ENCODE measurements around the gene ARFGAP1. TPM values are rescaled to one million over a fixed set of nuclear protein-coding genes. Genes with fewer than 3 reads are reported as not detected.

The ARFGAP1 gene
- polyA plus RNA-seq, 10 donors: 46.5 to 107 (median 68.9) TPM

DNA sequence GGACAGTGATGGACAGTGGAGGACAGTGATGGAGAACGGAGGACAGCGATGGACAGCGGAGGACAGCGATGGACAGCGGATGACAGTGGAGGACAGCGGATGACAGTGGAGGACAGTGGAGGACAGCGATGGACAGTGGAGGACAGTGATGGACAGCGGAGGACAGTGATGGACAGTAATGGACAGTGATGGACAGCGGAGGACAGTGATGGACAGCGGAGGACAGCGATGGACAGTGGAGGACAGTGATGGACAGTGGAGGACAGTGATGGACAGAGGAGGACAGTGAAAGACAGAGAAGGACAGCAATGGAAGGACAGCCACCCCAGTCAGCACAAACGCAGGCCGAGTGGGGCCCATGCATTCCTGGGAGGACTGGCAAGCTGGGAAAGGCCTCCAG lies 15.0 kb upstream of the ARFGAP1 start:
- no peak for DNase-seq

DNA sequence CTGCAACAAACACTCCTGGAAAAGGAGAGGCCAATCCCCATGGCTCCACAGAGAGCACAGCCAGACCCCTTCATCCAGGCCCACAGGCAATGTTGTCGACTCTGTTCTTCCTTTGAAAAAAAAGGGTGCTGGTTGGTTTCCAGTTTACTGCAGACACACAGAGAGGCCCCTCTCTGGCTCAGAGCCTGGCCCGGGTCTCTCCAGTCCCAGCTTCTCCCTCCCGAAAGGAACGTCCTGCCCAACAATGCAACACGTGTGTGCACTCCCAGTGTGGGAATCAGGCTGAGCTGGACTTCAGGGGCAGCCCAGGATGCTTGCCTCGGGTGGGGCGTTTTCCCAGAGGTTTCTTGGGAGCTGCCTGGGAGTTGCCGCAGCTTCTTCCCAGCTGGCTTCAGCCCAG lies 13.8 kb upstream of the ARFGAP1 start:
- peak in 2 of 3 donors; percentile 71 to 90 for DNase-seq

DNA sequence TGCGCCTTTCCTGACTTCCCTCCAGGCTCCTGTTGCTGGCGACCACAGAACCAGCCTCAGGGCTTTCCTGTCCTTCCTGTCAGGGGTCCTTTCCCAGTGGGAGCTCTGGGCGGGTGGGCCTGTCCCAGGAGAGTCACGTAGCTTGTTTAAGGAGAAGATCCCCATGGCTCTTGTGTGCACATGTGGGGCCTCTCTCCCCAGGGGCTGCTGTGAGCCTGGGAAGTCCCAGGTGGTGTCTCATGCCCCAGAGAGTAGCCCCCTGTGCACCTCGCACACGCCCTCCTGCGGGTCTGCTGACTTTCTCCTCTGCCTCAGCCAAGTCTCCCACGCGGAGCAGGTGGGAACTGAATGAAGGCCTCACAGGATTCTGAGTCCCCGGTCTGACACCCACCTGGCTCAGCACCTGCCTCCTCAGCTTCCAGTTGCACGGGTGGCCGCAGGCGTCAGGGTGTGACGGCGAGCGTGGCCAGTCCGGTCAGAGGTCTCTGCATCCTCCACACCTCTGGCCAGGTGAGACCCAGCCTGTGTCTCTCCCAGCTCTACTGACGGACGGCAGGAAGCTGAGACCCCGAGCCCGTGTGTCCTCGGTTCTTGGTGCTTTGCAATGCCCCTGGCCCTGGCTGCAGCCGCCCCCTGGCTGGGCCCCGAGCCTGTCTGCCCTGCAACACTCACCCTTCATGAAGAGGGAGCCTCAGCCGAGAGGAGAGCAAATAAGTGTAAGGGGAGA lies 12.7 kb upstream of the ARFGAP1 start:
- DNase-seq: no peak

DNA sequence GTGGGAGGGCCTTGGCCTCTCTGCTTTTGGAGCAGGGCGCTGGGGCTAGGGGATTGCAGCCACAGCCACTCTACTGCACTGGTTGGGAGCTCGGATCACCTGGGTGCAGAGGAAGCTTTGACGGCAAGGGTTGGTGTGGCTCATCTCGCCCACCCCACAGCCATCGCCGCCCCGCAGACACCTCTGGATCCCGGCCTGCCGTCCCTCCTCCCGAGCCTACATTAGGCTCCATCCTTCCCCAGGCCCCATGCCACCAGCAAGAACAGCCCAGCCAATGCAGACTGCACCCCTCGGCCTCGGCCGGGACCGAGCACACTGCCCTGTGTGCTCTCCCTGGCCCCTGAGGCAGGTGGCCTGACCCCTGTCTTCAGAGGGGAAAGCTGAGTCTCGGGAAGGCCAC lies 12.1 kb upstream of the ARFGAP1 start:
- DNase-seq: no peak

- DNase-seq: peak in 1 of 3 donors; percentile 69
Observed at GRCh38 chr20:63261060-63261794, 11.4 kb upstream of the ARFGAP1 start.

DNA sequence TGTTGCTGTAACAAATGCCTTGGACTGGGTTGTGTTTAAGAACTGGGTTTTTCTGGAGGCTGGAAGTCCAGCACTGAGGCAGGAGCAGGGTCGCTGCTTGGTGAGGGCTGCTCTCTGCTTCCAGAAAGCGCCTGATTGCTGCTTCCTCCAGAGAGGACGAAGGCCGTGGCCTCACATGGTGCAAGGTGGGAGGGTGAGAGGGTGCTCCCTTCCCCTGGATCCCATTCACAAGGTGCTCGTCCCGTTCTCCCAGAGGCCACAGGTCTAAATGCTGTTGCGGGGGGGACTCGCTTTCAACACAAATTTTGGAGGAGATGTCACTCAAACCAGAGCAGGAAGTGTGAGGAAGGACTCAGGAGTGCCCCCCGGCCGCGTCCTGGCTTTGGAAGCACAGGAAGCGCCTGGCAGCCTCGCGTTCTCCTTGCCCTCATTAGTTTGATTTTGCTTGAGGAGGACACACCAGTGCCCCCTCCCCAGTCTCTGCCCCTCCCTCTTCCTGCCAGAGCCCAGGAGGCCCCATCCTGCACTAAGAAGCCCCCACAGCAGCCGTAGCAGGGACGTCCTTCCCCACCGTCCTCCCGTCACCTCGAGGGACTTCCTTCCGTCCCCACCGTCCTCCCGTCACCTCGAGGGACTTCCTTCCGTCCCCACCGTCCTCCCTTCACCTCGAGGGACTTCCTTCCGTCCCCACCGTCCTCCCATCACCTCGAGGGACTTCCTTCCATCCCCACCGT lies 10.7 kb upstream of the ARFGAP1 start:
- no peak for DNase-seq

GRCh38 chr20:63262836-63263235 lies 9.8 kb upstream of the ARFGAP1 start:
- no peak for DNase-seq

- DNase-seq: no peak
Observed at GRCh38 chr20:63264000-63264399, 8.6 kb upstream of the ARFGAP1 start.

GRCh38 chr20:63264519-63264918 lies 8.1 kb upstream of the ARFGAP1 start:
- peak in 1 of 3 donors; percentile 71 for DNase-seq

DNA sequence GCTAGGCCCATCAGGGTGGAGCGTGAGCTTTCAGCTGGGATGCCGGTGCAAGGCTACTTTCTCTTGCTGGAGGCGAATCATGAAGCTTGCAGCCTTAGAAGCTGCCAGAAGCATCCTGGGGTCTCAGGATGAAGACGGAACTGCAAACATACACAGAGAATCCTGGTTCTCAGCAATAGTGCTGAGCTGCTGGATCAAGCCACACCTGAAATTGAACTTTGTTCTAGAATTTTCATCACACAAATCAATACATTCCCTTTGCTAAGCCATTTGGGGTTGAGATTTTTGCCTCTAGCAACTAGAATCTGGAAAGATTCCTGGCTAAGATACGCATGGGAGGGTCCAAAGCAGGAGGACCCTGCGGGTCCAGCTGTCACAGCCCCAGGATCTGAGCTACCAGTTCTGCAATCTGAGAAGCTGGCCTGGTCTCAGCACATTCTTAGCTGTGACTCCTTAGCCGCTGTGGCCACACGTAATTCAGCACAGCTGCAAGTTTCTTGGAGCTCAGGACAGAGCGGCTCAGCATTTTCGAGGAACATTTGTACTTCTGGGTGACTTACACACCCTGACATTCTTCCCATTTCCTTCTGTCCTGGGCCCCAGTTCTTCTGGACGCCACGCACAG lies 6.6 kb upstream of the ARFGAP1 start:
- DNase-seq: peak; percentile 70 to 89 (median 80)

DNA sequence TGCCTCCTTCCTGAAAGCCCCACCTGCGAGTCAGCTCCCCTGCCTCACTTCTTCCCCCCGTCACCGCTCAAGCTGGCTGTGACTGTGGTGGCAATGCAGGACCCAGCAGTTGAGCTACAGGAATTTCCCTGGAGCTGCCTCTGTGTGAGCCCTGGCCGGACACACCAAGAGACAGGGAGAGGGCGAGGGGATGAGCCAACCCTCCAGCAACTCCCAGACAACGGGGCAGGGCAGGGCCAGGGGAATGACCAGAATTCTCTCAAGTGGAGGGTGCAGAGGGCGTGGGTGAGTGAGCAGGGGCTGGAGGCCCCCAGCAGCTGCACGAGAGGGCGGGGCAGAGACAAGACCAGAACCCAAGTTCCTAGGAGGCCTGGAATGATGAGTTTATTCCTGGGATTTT lies 4.9 kb upstream of the ARFGAP1 start:
- no peak for DNase-seq

- DNase-seq: no peak
Observed at GRCh38 chr20:63268256-63268655, 4.4 kb upstream of the ARFGAP1 start.

- DNase-seq: no peak
Observed at GRCh38 chr20:63268671-63269439, 3.8 kb upstream of the ARFGAP1 start.

DNA sequence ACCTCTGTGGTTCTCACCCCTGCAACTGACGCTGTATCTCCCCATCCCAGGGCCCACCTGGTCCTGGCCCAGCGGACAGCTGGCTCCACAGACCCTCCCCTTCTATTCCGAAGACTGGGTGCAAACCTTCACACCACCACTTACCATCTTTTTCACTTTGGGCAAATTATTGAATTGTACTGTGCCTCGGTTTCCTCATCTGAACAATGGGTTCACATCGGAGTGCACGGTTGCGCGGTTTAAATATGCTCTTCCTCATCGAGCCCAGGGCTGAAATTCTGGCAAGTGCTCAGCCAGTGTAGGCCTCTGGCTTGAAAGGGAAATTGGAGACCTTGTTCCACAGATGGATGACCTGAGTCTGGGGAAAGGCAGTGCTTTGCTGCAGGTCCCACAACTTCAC lies 2.9 kb upstream of the ARFGAP1 start:
- no peak for DNase-seq

DNA sequence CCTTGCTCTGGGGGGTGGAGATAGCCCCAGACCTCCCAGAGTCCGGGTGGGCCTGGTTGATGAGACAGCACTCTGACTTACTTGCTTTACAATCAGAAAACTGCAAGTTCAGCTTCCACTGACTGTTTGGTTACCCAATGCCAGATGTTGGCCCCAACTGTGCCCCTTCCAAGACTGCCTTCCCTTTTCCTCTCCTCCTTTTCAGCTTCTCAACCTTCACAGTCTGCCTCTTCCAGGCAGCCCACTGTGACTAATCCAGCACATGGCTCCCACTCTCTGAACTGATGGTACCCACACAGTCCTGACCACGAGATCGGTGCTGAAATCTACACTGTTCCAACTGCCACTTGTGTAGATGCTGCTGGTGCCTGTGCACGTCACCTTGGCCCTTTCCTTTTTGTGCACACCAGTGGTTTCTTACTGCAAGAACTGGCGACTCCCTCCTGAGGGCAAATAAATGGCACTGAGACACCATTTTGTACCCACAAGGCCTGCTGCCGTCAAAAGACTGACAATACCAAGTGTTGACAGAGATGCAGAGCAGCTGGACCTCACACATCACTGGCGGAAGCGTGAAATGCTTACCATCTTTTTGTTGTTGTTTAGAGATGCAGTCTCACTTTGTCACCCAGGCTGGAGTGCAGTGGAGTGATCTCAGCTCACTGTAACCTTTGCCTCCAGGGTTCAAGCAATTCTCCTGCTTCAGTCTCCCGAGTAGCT lies 1.8 kb upstream of the ARFGAP1 start:
- no peak for DNase-seq

DNA sequence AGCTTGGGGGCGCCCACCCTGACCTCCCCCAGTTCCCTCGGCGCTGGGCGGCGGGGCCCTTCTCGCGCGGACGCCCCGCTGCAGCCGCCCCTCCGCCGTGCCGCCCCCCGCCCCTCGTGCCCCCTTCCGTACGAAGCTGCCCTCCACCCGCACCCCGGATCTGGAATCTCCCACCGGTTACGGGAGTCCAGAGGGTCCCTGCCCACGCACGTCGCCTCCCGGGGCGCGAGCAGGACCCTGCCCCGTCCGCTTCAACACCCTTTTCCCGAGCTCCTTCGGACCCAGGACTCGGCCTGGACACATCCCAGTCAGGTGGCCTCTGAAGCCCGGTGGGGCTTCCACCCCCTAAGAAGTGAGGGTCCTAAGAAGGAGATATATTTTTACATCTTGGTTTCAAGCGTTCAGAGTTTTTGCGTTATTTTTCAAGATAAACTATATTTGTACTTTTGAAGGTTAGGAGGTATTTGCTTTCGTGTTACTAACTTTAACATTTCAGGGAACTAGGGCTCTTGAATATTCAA lies 506 bp downstream of the ARFGAP1 start:
- no peak for DNase-seq

DNA sequence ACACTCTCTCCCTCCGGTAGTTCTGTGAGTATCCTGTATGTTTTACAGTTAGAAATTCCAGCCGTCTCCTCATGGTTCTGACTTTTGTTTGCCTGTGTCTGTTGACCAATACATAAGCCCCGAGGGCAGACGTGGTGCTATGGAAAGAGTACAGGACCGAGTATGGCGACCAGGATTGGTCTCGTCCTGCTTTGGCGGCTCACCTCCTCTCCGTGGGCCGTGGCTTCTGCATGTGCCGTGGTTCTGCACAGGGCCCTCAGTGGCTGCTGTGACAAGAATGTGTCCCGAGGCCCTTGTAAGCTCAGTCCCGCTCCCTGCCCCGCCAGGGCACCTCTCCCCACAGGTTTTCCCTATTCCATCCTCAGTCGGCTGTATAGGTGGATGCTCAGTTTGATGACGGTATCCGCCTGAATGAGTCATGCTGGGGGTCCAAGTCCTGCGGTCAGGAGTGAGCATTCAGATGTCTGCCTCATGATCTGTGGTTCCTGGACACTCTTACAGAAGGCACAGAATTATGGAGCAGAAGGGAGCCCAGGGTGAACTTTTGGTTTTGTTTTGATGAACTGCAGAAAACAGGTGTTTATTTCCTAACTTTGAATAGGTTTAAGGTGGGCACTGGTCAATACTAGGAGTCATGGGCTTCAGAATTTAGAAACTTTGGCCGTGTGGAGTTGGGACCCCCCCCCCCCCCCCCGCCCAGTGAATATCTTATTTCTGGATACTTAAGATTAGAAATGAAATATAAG lies 1.2 kb downstream of the ARFGAP1 start:
- DNase-seq: peak in 1 of 3 donors; percentile 45

GRCh38 chr20:63274381-63275228 lies 2.0 kb downstream of the ARFGAP1 start:
- no peak for DNase-seq

DNA sequence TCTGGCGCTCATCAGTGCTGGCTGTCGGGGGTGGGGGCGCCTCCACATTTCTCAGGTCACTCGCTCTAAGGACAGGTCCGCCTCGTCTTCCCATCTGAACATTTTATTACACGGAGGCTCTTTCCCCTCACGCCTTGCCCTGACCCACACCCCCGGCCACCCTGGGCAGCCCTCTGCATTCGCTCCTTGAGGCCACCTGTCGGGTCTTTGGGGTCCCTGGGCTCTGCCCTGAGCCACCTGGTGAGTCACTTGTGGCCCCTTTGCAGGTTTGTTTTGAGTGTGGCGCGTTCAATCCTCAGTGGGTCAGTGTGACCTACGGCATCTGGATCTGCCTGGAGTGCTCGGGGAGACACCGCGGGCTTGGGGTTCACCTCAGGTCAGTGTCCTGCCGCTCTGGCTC lies 3.2 kb downstream of the ARFGAP1 start:
- no peak for DNase-seq
